ENCODE measurements around the gene RNF213. TPM values are rescaled to one million over a fixed set of nuclear protein-coding genes. Genes with fewer than 3 reads are reported as not detected.

Gene RNF213
- total RNA-seq, 1 experiment from 2014 or later = 70.5 TPM

DNA sequence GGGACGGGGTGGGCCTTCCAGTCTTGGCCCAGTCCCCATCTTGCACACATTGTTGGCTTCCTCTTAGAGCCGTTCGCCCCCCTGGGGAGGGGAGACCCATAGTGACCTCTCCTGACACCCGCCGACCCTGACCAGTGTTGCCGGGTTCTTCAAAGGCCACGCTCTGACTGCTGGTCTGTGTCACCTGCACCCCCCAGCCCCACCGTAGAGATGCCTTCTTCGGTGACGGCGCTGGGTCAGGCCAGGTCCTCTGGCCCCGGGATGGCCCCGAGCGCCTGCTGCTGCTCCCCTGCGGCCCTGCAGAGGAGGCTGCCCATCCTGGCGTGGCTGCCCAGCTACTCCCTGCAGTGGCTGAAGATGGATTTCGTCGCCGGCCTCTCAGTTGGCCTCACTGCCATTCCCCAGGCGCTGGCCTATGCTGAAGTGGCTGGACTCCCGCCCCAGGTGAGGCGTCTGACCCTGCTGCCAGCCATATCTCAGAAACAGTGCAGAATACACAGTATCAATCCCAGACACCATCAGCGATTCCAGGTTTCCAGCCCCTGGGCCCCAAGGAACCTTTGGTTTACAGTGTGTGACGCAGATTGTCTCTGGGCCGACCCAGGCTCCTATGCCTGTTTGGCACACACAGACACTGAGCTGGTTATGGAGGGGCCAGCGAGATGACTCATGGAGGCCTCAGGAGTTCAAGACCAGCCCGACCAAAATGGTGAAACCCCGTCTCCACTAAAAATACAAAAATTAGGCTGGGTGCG lies 39.1 kb upstream of the RNF213 start:
- no peak overlapping the region for H3K27ac Mint-ChIP-seq
- ChIA-PET CTCF (interaction anchor here (0.7 to 1.8 kb wide), 3 partner anchors 18 to 140 kb away, joined by 3 to 8 read pairs (median 3); no protein-coding TSS in a partner anchor), POLR2A (no interaction called here)
- peaks cover 26% of the 10 kb centered on the region for H3K4me1 Mint-ChIP-seq
- TF ChIP-seq NFE2L1 (CRISPR knock-in tag; IDR thresholded peaks at IDR 0.05) = no peak
- no peak for TF ChIP-seq ZNF263 (CRISPR knock-in tag; IDR thresholded peaks at IDR 0.05; ENCODE audit: low read depth)
- no peak for TF ChIP-seq ZNF121 (CRISPR knock-in tag; IDR thresholded peaks at IDR 0.05)
- no peak for TF ChIP-seq CDX4 (CRISPR knock-in tag; IDR thresholded peaks at IDR 0.05; ENCODE audit: borderline replicate concordance)
- TF ChIP-seq NR3C1 (CRISPR knock-in tag; conservative IDR thresholded peaks at IDR 0.05; ENCODE audit: low read depth) = no peak
- TF ChIP-seq, protein P1, sequence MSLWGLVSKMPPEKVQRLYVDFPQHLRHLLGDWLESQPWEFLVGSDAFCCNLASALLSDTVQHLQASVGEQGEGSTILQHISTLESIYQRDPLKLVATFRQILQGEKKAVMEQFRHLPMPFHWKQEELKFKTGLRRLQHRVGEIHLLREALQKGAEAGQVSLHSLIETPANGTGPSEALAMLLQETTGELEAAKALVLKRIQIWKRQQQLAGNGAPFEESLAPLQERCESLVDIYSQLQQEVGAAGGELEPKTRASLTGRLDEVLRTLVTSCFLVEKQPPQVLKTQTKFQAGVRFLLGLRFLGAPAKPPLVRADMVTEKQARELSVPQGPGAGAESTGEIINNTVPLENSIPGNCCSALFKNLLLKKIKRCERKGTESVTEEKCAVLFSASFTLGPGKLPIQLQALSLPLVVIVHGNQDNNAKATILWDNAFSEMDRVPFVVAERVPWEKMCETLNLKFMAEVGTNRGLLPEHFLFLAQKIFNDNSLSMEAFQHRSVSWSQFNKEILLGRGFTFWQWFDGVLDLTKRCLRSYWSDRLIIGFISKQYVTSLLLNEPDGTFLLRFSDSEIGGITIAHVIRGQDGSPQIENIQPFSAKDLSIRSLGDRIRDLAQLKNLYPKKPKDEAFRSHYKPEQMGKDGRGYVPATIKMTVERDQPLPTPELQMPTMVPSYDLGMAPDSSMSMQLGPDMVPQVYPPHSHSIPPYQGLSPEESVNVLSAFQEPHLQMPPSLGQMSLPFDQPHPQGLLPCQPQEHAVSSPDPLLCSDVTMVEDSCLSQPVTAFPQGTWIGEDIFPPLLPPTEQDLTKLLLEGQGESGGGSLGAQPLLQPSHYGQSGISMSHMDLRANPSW (CRISPR knock-in tag; conservative IDR thresholded peaks at IDR 0.05; ENCODE audit: low read depth) = no peak
- TF ChIP-seq NR1H2 (CRISPR knock-in tag; IDR thresholded peaks at IDR 0.05) = no peak
- TF ChIP-seq, protein P2, sequence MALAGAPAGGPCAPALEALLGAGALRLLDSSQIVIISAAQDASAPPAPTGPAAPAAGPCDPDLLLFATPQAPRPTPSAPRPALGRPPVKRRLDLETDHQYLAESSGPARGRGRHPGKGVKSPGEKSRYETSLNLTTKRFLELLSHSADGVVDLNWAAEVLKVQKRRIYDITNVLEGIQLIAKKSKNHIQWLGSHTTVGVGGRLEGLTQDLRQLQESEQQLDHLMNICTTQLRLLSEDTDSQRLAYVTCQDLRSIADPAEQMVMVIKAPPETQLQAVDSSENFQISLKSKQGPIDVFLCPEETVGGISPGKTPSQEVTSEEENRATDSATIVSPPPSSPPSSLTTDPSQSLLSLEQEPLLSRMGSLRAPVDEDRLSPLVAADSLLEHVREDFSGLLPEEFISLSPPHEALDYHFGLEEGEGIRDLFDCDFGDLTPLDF (CRISPR knock-in tag; IDR thresholded peaks at IDR 0.05) = no peak
- no peak for TF ChIP-seq E2F5 (CRISPR knock-in tag; IDR thresholded peaks at IDR 0.05)
- TF ChIP-seq JAZF1 (CRISPR knock-in tag; IDR thresholded peaks at IDR 0.05) = no peak
- H3K36me3 Mint-ChIP-seq = peaks cover 2% of the 10 kb centered on the region
- no peaks in the 10 kb centered on the region for H3K9me3 Mint-ChIP-seq
- DNase-seq (ENCODE audit: low spot score) = no peak
- peak overlapping the region; percentile 78 for H3K4me3 Mint-ChIP-seq
- no peaks in the 10 kb centered on the region for H3K27me3 Mint-ChIP-seq (ENCODE audit: low read depth)
- ATAC-seq = no peak

- ChIA-PET POLR2A (no interaction called here), CTCF (interaction anchor here (0.7 to 1.6 kb wide), 2 partner anchors 19 to 139 kb away, joined by 3 read pairs; no protein-coding TSS in a partner anchor)
- Mint-ChIP-seq H3K36me3 (no peaks in the 10 kb centered on the region; the same call in 1 of the 2 replicates), H3K9me3 (no peaks in the 10 kb centered on the region), H3K27ac (no peak overlapping the region), H3K27me3 (ENCODE audit: low read depth) (no peaks in the 10 kb centered on the region), H3K4me3 (peak overlapping the region; percentile 12; the same call in 1 of the 2 replicates), H3K4me1 (peaks cover 26% of the 10 kb centered on the region)
- TF ChIP-seq ZNF396 (CRISPR knock-in tag; IDR thresholded peaks at IDR 0.05; ENCODE audit: borderline replicate concordance) (no peak), ZNF423 (CRISPR knock-in tag; IDR thresholded peaks at IDR 0.05) (no peak), TEAD1 (CRISPR knock-in tag; IDR thresholded peaks at IDR 0.05) (no peak), ETV6 (CRISPR knock-in tag; IDR thresholded peaks at IDR 0.05) (no peak), CDX4 (CRISPR knock-in tag; IDR thresholded peaks at IDR 0.05; ENCODE audit: borderline replicate concordance) (no peak), FOXP1 (CRISPR knock-in tag; IDR thresholded peaks at IDR 0.05; ENCODE audit: borderline replicate concordance) (no peak), MYBL2 (CRISPR knock-in tag; IDR thresholded peaks at IDR 0.05) (no peak), ATF1 (CRISPR knock-in tag; IDR thresholded peaks at IDR 0.05) (no peak), ZNF671 (CRISPR knock-in tag; IDR thresholded peaks at IDR 0.05) (no peak), TP53 (CRISPR knock-in tag; IDR thresholded peaks at IDR 0.05) (no peak), GABPB1 (CRISPR knock-in tag; IDR thresholded peaks at IDR 0.05) (no peak), HMGA2 (CRISPR knock-in tag; IDR thresholded peaks at IDR 0.05) (no peak)
- TF ChIP-seq, protein P3, sequence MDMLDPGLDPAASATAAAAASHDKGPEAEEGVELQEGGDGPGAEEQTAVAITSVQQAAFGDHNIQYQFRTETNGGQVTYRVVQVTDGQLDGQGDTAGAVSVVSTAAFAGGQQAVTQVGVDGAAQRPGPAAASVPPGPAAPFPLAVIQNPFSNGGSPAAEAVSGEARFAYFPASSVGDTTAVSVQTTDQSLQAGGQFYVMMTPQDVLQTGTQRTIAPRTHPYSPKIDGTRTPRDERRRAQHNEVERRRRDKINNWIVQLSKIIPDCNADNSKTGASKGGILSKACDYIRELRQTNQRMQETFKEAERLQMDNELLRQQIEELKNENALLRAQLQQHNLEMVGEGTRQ (CRISPR knock-in tag; IDR thresholded peaks at IDR 0.05) = no peak
- TF ChIP-seq, protein P4, sequence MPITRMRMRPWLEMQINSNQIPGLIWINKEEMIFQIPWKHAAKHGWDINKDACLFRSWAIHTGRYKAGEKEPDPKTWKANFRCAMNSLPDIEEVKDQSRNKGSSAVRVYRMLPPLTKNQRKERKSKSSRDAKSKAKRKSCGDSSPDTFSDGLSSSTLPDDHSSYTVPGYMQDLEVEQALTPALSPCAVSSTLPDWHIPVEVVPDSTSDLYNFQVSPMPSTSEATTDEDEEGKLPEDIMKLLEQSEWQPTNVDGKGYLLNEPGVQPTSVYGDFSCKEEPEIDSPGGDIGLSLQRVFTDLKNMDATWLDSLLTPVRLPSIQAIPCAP (CRISPR knock-in tag; IDR thresholded peaks at IDR 0.05) = no peak
- DNase-seq (ENCODE audit: low spot score) (no peak), ATAC-seq (no peak)
These were observed 38.1 kb upstream of the RNF213 start for GRCh38 chr17:80222376-80223141.

Data from WTC11 (cell line).